ENCODE results near the gene RNPC3.

DNA sequence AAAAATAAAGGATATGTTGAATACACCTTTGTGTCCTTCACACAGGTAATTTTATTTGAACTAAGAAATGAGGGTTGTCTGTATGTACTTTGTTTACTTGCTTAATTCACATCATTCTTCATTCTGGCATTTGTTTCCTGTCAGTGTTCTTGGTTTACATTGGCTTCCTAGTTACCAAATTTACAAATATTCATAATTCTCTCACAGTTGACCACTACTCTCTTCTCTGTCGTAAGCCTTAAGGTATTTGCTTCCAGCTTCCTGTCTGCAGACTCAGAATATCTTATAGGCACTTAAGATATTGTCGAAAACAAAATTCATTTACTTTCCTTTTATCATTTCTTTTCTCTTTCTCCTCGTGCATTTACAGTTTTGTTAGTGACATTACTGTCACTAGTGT lies 15.9 kb downstream of the RNPC3 start:
- TF ChIP-seq CTCF (IDR thresholded peaks at IDR 0.05; ENCODE audit: poor library complexity, severe bottlenecking) (no peak), EZH2 (IDR thresholded peaks at IDR 0.05; ENCODE audit: borderline replicate concordance, insufficient read depth, low read length, poor library complexity, severe bottlenecking) (no peak), REST (IDR thresholded peaks at IDR 0.05; ENCODE audit: borderline replicate concordance) (no peak), EP300 (conservative IDR thresholded peaks at IDR 0.05; ENCODE audit: poor library complexity, severe bottlenecking) (no peak), POLR2AphosphoS5 (IDR thresholded peaks at IDR 0.05) (no peak), RAD21 (conservative IDR thresholded peaks at IDR 0.05) (no peak), SMC3 (conservative IDR thresholded peaks at IDR 0.05; ENCODE audit: poor library complexity) (no peak), TAF1 (IDR thresholded peaks at IDR 0.05; ENCODE audit: low read depth) (no peak), MXI1 (conservative IDR thresholded peaks at IDR 0.05; ENCODE audit: poor library complexity, severe bottlenecking) (no peak)
